ENCODE results near the gene PLK5.

Gene PLK5

DNA sequence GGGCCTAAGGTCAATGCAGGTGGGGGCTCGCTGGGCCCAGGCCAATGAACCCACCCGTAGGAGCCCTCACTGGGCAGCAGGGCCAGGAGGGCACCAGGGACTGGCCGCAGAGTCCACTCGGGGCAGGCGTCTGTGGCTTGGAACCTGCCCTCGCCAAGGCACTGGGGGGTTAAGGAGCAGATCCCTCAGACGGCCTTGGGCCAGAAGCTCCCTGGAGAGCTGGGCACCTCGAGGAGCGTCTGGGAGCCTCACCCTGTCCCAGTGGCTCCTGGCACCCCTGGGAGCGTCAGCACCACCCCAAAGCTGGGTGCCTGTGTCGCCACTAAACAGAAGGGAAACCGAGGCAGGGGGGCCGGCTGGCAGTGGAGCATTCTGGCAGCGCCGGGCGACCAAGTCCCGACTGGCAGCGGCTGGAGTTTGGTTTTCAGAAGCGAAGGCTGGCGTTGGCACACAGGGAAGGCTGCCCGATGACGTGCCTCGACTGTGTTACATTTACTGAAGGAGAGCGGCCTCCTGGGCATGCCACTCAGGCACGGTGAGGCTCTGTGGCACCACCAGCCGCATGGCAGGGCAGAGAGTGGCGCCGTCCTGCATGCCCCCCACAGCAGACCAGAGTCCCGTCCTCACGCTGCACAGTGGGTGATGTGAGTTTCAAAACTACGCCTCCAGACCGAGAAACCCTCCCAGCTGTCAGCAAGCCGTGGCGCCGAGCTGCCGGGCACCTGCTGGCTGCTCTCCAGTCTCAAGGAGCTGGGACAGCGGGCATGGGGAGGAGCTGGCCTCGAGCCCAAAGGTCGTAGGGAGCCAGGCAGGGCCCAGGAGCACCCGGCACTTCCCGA lies 53.4 kb downstream of the PLK5 start:
- no peak for DNase-seq (ENCODE audit: low read depth)

DNA sequence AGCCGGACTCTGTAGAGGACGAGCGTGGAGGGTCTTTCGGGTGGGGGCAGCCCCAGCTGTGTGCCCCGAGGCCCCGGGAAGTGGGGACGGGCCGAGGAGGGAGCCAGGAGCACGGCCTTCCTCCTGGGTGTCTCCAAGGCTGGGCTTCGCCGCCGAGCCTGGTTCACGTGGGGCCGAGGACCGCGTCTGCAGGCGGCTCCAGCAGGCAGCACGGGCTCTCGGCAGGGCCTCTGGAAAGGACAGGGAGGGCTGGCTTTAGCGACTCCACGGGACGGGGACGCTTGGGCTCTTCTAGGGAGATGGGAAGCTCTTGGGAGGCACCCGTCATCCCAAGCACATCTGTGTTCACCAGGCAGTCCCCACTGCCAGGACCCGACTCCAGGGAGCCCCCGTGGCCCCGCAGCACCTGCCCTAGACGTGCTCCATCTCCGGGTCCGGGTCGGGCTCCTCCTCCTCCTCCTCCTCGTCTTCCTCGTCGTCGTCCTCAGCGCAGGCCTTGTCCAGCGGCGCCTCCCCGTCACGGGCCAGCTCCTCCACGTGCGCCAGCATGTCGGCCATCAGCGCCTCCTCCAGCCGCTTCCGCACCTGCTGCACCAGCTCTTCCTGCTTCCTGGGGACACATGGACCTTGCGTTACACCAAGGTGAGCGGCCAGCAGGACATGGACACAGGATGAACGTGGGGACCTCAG lies 54.2 kb downstream of the PLK5 start:
- DNase-seq (ENCODE audit: low read depth) = no peak

DNA sequence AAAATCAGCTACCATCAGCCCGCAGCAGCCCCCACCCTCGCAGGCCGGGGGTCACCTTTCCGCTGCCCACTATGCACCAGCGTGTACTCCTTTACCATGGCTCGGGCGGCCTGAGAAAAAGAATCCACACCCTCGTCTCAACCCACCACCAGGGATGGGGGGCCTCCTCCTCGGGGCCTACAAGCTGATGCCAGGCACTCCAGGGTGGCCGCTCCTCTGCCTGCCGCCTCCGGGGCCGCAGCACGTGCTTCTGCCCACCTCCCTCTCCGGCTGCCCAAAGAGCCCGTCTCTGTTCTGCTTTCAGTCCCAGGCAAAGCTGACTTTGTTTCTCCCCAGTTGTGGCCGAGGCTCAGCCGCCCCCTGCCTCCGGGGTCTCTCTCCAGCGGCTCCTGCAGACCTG lies 55.3 kb downstream of the PLK5 start:
- DNase-seq (ENCODE audit: low read depth) = no peak

DNA sequence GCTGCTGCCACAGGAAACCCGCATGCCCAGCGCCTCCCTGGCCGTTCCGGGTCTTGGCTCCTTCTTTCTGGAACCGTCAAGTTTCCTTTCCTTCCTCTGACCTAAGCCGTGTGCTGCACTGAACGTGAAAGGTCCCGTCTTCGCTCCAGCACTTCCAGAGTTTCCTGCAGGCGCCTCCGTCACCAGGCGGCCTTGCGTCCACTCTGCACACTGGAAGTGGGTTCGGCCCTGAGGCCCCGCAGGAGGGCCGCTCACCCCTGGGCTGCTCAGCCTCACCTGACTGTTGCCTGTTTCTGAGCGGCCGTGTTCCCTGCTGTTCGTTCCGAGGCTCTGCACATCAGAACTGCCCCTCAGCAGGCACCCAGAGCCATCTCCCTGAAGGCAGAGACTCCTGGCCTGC lies 56.5 kb downstream of the PLK5 start:
- no peak for DNase-seq (ENCODE audit: low read depth)

DNA sequence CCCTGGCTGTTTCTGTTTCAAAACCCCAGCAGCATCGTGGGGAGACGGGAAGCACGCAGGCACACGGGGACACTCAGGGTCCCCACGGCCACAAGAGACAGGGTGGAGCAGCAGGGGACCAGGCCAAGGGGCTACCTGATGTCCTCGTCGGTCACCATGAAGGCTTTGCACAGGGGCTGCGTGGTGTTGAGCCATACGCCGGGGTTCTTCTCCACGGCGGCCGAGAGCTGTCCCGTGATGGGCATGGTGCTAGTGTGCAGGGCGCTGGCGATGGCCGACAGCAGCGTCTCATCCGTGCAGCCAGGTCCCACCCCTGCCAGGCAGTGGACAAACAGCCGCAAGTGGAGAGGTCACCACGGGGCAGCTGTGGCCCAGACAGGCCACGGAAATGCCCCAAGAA lies 57.1 kb downstream of the PLK5 start:
- no peak for DNase-seq (ENCODE audit: low read depth)

DNA sequence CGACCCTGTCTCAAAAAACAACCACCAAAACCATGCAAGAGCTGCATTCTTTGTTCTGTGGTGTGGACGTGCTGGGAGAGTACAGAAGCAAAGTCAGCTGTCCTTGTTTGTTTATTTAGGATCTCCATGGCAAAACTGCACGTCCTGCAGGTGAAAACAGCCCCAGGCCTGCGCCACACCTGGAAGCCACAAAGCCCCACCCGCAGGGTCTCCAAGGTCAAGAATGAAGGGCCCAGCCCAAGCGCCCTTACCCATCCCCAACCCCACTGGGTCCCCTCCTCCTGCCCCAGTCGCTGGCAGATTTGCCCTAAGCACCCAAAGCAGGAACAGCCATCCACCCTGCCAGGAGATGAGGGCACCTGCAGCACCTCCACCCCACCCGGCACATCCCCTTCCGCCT lies 58.3 kb downstream of the PLK5 start:
- DNase-seq (ENCODE audit: low read depth) = no peak

DNA sequence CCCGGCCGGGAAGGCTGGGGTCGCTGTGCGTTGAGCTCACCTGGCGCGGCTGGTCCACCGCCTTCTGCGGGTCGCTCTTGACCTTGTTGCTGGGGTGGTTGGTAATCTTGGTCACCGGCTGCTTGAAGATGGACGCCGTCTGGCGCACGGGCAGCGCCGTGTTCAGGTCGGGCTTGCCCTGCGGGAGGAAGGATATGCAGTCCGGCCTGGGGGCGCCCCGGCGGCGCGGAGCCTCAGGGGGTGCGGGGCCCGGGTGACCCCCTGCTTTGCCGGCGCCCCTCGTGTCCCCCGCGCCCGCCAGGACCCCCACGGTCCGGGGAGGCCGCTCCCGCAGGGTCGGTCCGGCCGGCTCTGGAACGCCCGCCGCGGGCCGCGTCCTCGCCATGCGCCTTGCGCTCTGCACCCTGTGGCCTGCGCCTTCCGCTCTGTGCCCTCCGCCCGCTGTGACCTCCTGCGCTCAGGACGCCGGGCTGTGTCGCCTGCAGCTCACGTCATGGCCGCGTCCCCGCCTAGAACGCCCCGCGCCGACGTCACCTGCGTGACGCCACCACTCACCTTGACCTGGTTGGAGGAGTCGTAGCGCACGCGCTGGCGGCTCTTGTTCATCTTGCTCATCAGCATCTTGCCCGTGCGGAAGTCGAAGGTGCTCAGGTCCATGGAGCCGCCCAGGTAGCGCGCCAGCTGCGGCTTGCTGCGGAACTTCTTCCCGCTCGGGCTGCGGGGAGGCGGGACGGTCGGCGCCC lies 60.8 kb downstream of the PLK5 start:
- no peak for DNase-seq (ENCODE audit: low read depth)

DNA sequence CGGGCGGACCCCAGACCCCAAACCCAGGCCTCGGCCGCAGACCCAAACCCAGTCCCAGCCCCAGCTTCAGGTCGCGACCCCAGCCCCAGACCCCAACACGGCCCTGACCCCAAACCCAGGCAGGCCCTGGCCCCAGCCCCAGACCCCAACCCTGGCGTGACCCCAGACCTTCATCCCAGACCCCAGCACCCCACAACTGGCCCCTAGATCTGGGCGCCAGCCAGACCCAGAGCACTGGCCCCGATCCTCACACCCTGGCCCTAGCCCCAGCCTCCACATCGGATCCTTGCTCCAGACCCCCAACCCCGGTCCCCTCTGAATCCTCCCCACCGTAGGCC lies 61.3 kb downstream of the PLK5 start:
- no peak for DNase-seq (ENCODE audit: low read depth)
